OCI-LY7 (cell line): ENCODE data around the gene TTC7B. TPM values are rescaled to one million over a fixed set of nuclear protein-coding genes. Genes with fewer than 3 reads are reported as not detected.

Experiments
- BruUV-seq: library from RNA; stranded (reverse); fragments of 400-500 nt; replicated peaks from 2 replicates; lab custom pipeline; 2021; lab: Mats Ljungman, UMichigan
- CTCF ChIA-PET: fragments of 300-600 bp; sonication (Branson Sonifier 250); formaldehyde crosslinking; loops from one replicate; lab custom pipeline; 2022; ENCODE audit warnings: antibody characterized with exemption; ENCODE audit not compliant: unreplicated experiment; lab: Charles Lee
- POLR2A ChIA-PET: fragments of 300-600 bp; sonication (Branson Sonifier 250); formaldehyde crosslinking; loops from one replicate; lab custom pipeline; 2022; ENCODE audit warnings: antibody characterized with exemption; lab: Charles Lee
- DNase-seq: peaks from one replicate; pipeline ENCODE4 v3.0.0-alpha.2; 2015; ENCODE audit warnings: low spot score
- H2AFZ ChIP-seq: fragments of 200-600 bp; sonication (generic), shearing (Covaris generic); 2 replicates; pipeline ENCODE4 v1.6.1; 2014; ENCODE audit warnings: mild to moderate bottlenecking, antibody characterized with exemption, low read length, moderate library complexity
- H3K27ac ChIP-seq: fragments of 200-600 bp; sonication (generic); 2 replicates; pipeline ENCODE4 v1.5.1; 2014; ENCODE audit warnings: mixed run types, low read depth, mild to moderate bottlenecking, moderate library complexity, low read length, inconsistent platforms; ENCODE audit not compliant: poor library complexity, severe bottlenecking
- H3K36me3 ChIP-seq: fragments of 200-600 bp; sonication (generic); 2 replicates; pipeline ENCODE4 v1.6.1; 2014; ENCODE audit warnings: mild to moderate bottlenecking, antibody characterized with exemption, low read length, moderate library complexity, mixed read lengths; ENCODE audit not compliant: insufficient read depth
- H3K4me1 ChIP-seq: fragments of 200-600 bp; sonication (generic); 2 replicates; pipeline ENCODE4 v1.5.1; 2014; ENCODE audit warnings: mild to moderate bottlenecking, low read length; ENCODE audit not compliant: insufficient read depth, poor library complexity, severe bottlenecking
- H3K4me2 ChIP-seq: fragments of 200-600 bp; sonication (generic); 2 replicates; pipeline ENCODE4 v1.6.1; 2014; ENCODE audit warnings: mild to moderate bottlenecking, low read length
- H3K4me3 ChIP-seq: fragments of 200-600 bp; sonication (generic); 2 replicates; pipeline ENCODE4 v1.5.1; 2014; ENCODE audit warnings: mild to moderate bottlenecking, low read depth, low read length; ENCODE audit not compliant: poor library complexity, severe bottlenecking
- H3K79me2 ChIP-seq: fragments of 200-600 bp; sonication (generic); 2 replicates; pipeline ENCODE4 v1.6.1; 2016; ENCODE audit warnings: low read depth, mild to moderate bottlenecking, low read length, moderate library complexity, mixed read lengths; ENCODE audit not compliant: insufficient read depth
- H3K9me2 ChIP-seq: fragments of 200-600 bp; sonication (generic); 2 replicates; pipeline ENCODE4 v1.6.1; 2016; ENCODE audit warnings: mild to moderate bottlenecking, low read length, mixed read lengths; ENCODE audit not compliant: insufficient read depth
- H3K9me3 ChIP-seq: fragments of 200-600 bp; sonication (generic); 2 replicates; pipeline ENCODE4 v1.6.1; 2014; ENCODE audit warnings: mild to moderate bottlenecking, mixed run types, low read length, mixed read lengths
- H4K20me1 ChIP-seq: fragments of 200-600 bp; sonication (generic); 2 replicates; pipeline ENCODE4 v1.6.1; 2014; ENCODE audit warnings: mild to moderate bottlenecking, antibody characterized with exemption, low read length, moderate library complexity, mixed read lengths; ENCODE audit not compliant: insufficient read depth
- EZH2phosphoT487 ChIP-seq: fragments of 200-600 bp; sonication (generic); IDR thresholded peaks from 2 replicates; pipeline ENCODE4 v1.6.1; 2018; ENCODE audit warnings: low read depth, borderline replicate concordance, mild to moderate bottlenecking, mixed run types, antibody characterized with exemption, low read length, moderate library complexity, mixed read lengths
- intact Hi-C: fragments of 100-400 bp; cut with micrococcal nuclease; formaldehyde crosslinking; loops from one replicate; pipeline ENCODE4 v1.10.0; 2022; ENCODE audit not compliant: unreplicated experiment
- total RNA-seq, 2 experiments: library from RNA; depleted of rRNA in 1 of 2; stranded (reverse); fragments of >200 nt in 1 of 2; shearing (Covaris generic) in 1 of 2; gene quantifications; 2 replicates each; pipeline ENCODE4 v1.2.3, GENCODE V29; 2014 to 2022
- TF ChIP-seq, protein P1 (sequence below): fragments of 200-600 bp; sonication (generic); conservative IDR thresholded peaks from 2 replicates; pipeline ENCODE4 v1.5.1; 2014; ENCODE audit warnings: mild to moderate bottlenecking, antibody characterized with exemption, low read length, moderate library complexity, mixed read lengths

The TTC7B gene
- total RNA-seq, 2 experiments from 2014 or later = 0.19 to 0.51 TPM

DNA sequence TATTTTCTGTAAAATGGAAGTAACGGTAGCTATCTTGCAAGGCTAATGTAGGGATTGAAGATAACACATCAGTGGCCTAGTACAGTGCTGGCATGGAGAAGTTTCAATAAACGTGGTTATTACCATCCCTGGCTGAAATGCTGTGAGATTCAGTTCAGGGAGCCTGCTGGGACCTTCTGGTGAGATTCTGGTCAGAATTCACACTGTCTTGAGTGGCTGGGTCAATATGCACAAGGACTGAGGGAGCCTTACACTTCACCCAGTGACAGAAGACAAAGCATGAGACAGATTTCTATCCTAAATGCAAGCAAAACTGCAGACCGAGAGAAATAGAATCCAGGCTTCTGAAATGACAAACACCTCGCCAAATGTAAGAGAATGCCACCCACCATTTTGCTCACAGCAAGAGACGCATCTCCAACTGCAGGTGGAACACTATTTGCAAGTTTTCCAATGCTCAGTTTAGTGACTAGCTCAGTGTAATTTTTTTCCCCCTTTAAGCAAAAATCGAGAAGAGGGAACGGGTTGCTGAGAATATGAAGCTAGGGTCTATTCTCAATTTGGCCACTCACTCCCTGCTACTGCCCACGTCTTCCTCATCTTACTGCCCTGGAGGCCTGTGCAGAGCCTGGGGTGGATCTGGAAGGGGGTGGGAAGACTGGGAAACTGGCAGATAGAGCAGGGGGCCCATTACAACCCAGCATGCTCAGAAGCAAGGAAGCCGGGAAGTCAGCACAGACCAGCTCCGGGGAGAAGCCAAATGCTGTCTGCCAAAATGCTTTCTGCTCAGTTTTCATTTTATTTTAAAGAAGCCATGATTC, 201.3 kb downstream of the TTC7B start:
- intact Hi-C loops = no loop called here
- no peaks in the 10 kb centered on the region for H3K79me2 ChIP-seq
- no peaks in the 10 kb centered on the region for H3K36me3 ChIP-seq
- H2AFZ ChIP-seq = no peak overlapping the region
- H3K4me2 ChIP-seq = no peak overlapping the region
- no peak for DNase-seq
- H3K4me3 ChIP-seq = no peak overlapping the region
- H4K20me1 ChIP-seq = no peaks in the 10 kb centered on the region
- ChIA-PET CTCF (no interaction called here), POLR2A (no interaction called here)
- no peaks in the 10 kb centered on the region for H3K9me2 ChIP-seq
- H3K27ac ChIP-seq = no peak overlapping the region
- BruUV-seq = no TSS peak
- H3K4me1 ChIP-seq = no peaks in the 10 kb centered on the region
- TF ChIP-seq EZH2phosphoT487 = no peak
- TF ChIP-seq, protein P1, sequence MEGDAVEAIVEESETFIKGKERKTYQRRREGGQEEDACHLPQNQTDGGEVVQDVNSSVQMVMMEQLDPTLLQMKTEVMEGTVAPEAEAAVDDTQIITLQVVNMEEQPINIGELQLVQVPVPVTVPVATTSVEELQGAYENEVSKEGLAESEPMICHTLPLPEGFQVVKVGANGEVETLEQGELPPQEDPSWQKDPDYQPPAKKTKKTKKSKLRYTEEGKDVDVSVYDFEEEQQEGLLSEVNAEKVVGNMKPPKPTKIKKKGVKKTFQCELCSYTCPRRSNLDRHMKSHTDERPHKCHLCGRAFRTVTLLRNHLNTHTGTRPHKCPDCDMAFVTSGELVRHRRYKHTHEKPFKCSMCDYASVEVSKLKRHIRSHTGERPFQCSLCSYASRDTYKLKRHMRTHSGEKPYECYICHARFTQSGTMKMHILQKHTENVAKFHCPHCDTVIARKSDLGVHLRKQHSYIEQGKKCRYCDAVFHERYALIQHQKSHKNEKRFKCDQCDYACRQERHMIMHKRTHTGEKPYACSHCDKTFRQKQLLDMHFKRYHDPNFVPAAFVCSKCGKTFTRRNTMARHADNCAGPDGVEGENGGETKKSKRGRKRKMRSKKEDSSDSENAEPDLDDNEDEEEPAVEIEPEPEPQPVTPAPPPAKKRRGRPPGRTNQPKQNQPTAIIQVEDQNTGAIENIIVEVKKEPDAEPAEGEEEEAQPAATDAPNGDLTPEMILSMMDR = no peak
- no peaks in the 10 kb centered on the region for H3K9me3 ChIP-seq

DNA sequence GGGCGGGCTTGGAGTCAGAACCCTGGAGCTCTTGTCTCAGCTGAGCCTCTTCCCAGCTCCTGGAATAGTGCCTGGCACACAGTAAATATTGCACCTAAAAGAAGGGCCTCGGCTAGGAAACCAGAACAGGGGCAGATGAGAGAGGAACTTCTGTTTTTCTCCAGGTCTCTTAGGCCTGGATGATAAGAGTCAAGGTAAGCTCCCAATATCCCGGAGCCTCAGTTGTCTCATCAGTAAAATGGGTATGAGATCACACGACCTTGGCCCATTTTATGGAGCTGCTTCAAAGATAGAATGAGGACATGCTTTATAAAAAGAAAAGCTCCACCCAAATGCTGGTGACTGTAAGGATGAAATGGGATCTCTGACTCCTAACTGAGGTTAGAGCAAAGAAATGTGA, 202.2 kb downstream of the TTC7B start:
- intact Hi-C loops = no loop called here
- TF ChIP-seq, protein P1 = no peak
- TF ChIP-seq EZH2phosphoT487 = no peak

GRCh38 chr14:90613453-90613852, 202.8 kb downstream of the TTC7B start:
- Histone ChIP-seq H3K4me3 (no peak overlapping the region), H2AFZ (no peak overlapping the region), H3K9me2 (no peaks in the 10 kb centered on the region), H3K79me2 (no peaks in the 10 kb centered on the region), H3K4me1 (no peaks in the 10 kb centered on the region), H4K20me1 (no peaks in the 10 kb centered on the region), H3K4me2 (no peak overlapping the region), H3K36me3 (no peaks in the 10 kb centered on the region), H3K9me3 (no peaks in the 10 kb centered on the region), H3K27ac (no peak overlapping the region)
- TF ChIP-seq EZH2phosphoT487 = no peak
- TF ChIP-seq, protein P1 = no peak
- DNase-seq = no peak
- ChIA-PET CTCF (no interaction called here), POLR2A (no interaction called here)
- no TSS peak for BruUV-seq
- intact Hi-C loops = no loop called here

More for the DNA sequence above, 202.2 kb downstream of the TTC7B start:
- Histone ChIP-seq H3K79me2 (no peaks in the 10 kb centered on the region), H3K4me2 (no peak overlapping the region), H2AFZ (no peak overlapping the region), H3K9me2 (no peaks in the 10 kb centered on the region), H3K4me1 (no peaks in the 10 kb centered on the region), H3K9me3 (no peaks in the 10 kb centered on the region), H3K27ac (no peak overlapping the region), H3K4me3 (no peak overlapping the region), H3K36me3 (no peaks in the 10 kb centered on the region), H4K20me1 (no peaks in the 10 kb centered on the region)
- DNase-seq = no peak
- ChIA-PET CTCF (no interaction called here), POLR2A (no interaction called here)
- BruUV-seq = no TSS peak
